HEK293 (cell line): ENCODE results near the gene SHROOM1.
A peak's percentile ranks its signal among the peaks of the same experiment; 100 is the strongest.

Experiments used
- CTCF ChIA-PET: fragments of 350-600 bp; formaldehyde crosslinking; extraction: SDS; loops from one replicate; lab custom pipeline; 2021; ENCODE audit warnings: antibody characterized with exemption; lab: Yijun Ruan, JAX
- POLR2A ChIA-PET: fragments of 300-600 bp; formaldehyde crosslinking; extraction: SDS; loops from one replicate; lab custom pipeline; 2020; ENCODE audit warnings: antibody characterized with exemption, inconsistent platforms; lab: Yijun Ruan, JAX
- H3K27ac ChIP-seq: fragments of 200-500 bp; sonication (Bioruptor generic); 2 replicates; pipeline ENCODE4 v1.5.1; 2014; ENCODE audit warnings: low read depth, low read length, control low read depth, inconsistent platforms; ENCODE audit errors: extremely low read depth
- H3K36me3 ChIP-seq, 2 experiments: fragments of 200-500 bp in 1 of 2; sonication (Bioruptor generic) in 1 of 2; 1 replicate in 1 of 2; 2 replicates in 1 of 2; pipeline ENCODE4 v1.5.1; 2014 to 2017; ENCODE audit warnings: inconsistent platforms in 2 of 2, low read length in 2 of 2; ENCODE audit not compliant: control insufficient read depth in 2 of 2, insufficient read depth in 1 of 2
- H3K4me1 ChIP-seq: fragments of 200-500 bp; sonication (Bioruptor generic); 2 replicates; pipeline ENCODE4 v1.5.1; 2014; ENCODE audit warnings: mild to moderate bottlenecking, low read length, inconsistent platforms; ENCODE audit not compliant: control insufficient read depth, insufficient read depth
- H3K4me3 ChIP-seq: 2 replicates; pipeline ENCODE4 v1.5.1; 2011; ENCODE audit warnings: low read depth, mild to moderate bottlenecking, control low read depth, low read length, moderate library complexity
- H3K9me3 ChIP-seq: fragments of 200-500 bp; sonication (Bioruptor generic); 2 replicates; pipeline ENCODE4 v1.5.1; 2014; ENCODE audit warnings: low read depth, low read length, inconsistent platforms; ENCODE audit not compliant: control insufficient read depth, insufficient read depth
- BCL6B ChIP-seq: fragments of 450-650 bp; formaldehyde crosslinking; IDR thresholded peaks from 2 replicates; pipeline ENCODE4 v1.5.1; 2017; ENCODE audit warnings: missing biosample characterization, missing genetic modification characterization
- EGR2 ChIP-seq: fragments of 450-650 bp; formaldehyde crosslinking; IDR thresholded peaks from 2 replicates; pipeline ENCODE4 v1.5.1; 2016; ENCODE audit warnings: low read depth, missing biosample characterization, missing genetic modification characterization
- GLIS1 ChIP-seq: fragments of 450-650 bp; formaldehyde crosslinking; IDR thresholded peaks from 2 replicates; pipeline ENCODE4 v1.5.1; 2016; ENCODE audit warnings: missing biosample characterization, missing genetic modification characterization
- HOXC10 ChIP-seq: sonication (generic); formaldehyde crosslinking; IDR thresholded peaks from 2 replicates; pipeline ENCODE4 v1.8.1; 2023; ENCODE audit warnings: mild to moderate bottlenecking, missing genetic modification reagents
- KLF1 ChIP-seq: fragments of 450-650 bp; formaldehyde crosslinking; IDR thresholded peaks from 2 replicates; pipeline ENCODE4 v1.5.1; 2016; ENCODE audit warnings: missing biosample characterization, missing genetic modification characterization
- ZBTB17 ChIP-seq: fragments of 450-650 bp; formaldehyde crosslinking; IDR thresholded peaks from 2 replicates; pipeline ENCODE4 v1.5.1; 2016; ENCODE audit warnings: missing biosample characterization, missing genetic modification characterization
- ZBTB7A ChIP-seq: fragments of 450-650 bp; formaldehyde crosslinking; IDR thresholded peaks from 2 replicates; pipeline ENCODE4 v1.5.1; 2016; ENCODE audit warnings: low read depth, missing biosample characterization, missing genetic modification characterization
- ZIC2 ChIP-seq: fragments of 450-650 bp; formaldehyde crosslinking; IDR thresholded peaks from 2 replicates; pipeline ENCODE4 v1.5.1; 2016; ENCODE audit warnings: missing biosample characterization, missing genetic modification characterization
- ZNF174 ChIP-seq: fragments of 450-650 bp; formaldehyde crosslinking; IDR thresholded peaks from 2 replicates; pipeline ENCODE4 v1.5.0; 2017; ENCODE audit warnings: missing biosample characterization, mild to moderate bottlenecking, missing genetic modification characterization
- ZNF211 ChIP-seq: fragments of 450-650 bp; formaldehyde crosslinking; IDR thresholded peaks from 2 replicates; pipeline ENCODE4 v1.5.1; 2016; ENCODE audit warnings: low read depth, missing biosample characterization, missing genetic modification characterization
- ZNF221 ChIP-seq: fragments of 450-650 bp; formaldehyde crosslinking; IDR thresholded peaks from 2 replicates; pipeline ENCODE4 v1.5.1; 2017; ENCODE audit warnings: missing biosample characterization, missing genetic modification characterization, borderline replicate concordance
- ZNF248 ChIP-seq: fragments of 450-650 bp; formaldehyde crosslinking; IDR thresholded peaks from 2 replicates; pipeline ENCODE4 v1.5.1; 2017; ENCODE audit warnings: missing biosample characterization, missing genetic modification characterization
- ZNF266 ChIP-seq: fragments of 450-650 bp; formaldehyde crosslinking; IDR thresholded peaks from 2 replicates; pipeline ENCODE4 v1.5.1; 2016; ENCODE audit warnings: missing biosample characterization, missing genetic modification characterization, low read depth
- ZNF335 ChIP-seq: fragments of 450-650 bp; formaldehyde crosslinking; conservative IDR thresholded peaks from 2 replicates; pipeline ENCODE4 v1.5.1; 2016; ENCODE audit warnings: missing biosample characterization, missing genetic modification characterization
- ZNF350 ChIP-seq: fragments of 450-650 bp; formaldehyde crosslinking; IDR thresholded peaks from 2 replicates; pipeline ENCODE4 v1.5.0; 2017; ENCODE audit warnings: missing biosample characterization, mild to moderate bottlenecking, missing genetic modification characterization
- ZNF37A ChIP-seq: fragments of 450-650 bp; IDR thresholded peaks from 2 replicates; pipeline ENCODE4 v1.5.1; 2018; ENCODE audit warnings: missing biosample characterization, missing genetic modification characterization
- ZNF398 ChIP-seq: fragments of 450-650 bp; formaldehyde crosslinking; IDR thresholded peaks from 2 replicates; pipeline ENCODE4 v1.5.1; 2017; ENCODE audit warnings: missing biosample characterization, missing genetic modification characterization
- ZNF514 ChIP-seq: fragments of 450-650 bp; formaldehyde crosslinking; IDR thresholded peaks from 2 replicates; pipeline ENCODE4 v1.5.1; 2016; ENCODE audit warnings: missing biosample characterization, missing genetic modification characterization
- ZNF530 ChIP-seq: fragments of 450-650 bp; formaldehyde crosslinking; IDR thresholded peaks from 2 replicates; pipeline ENCODE4 v1.5.1; 2016; ENCODE audit warnings: low read depth, missing biosample characterization, missing genetic modification characterization
- ZNF549 ChIP-seq: fragments of 450-650 bp; IDR thresholded peaks from 2 replicates; pipeline ENCODE4 v1.5.1; 2018; ENCODE audit warnings: missing biosample characterization, missing genetic modification characterization, mild to moderate bottlenecking, inconsistent platforms, moderate library complexity
- ZNF585B ChIP-seq: fragments of 450-650 bp; formaldehyde crosslinking; IDR thresholded peaks from 2 replicates; pipeline ENCODE4 v1.5.1; 2016; ENCODE audit warnings: missing biosample characterization, missing genetic modification characterization
- ZNF645 ChIP-seq: fragments of 450-650 bp; formaldehyde crosslinking; IDR thresholded peaks from 2 replicates; pipeline ENCODE4; 2016; ENCODE audit warnings: missing biosample characterization, missing genetic modification characterization
- ZNF785 ChIP-seq: fragments of 450-650 bp; formaldehyde crosslinking; IDR thresholded peaks from 2 replicates; pipeline ENCODE4 v1.5.1; 2016; ENCODE audit warnings: missing biosample characterization, missing genetic modification characterization
- ZNF837 ChIP-seq: fragments of 450-650 bp; formaldehyde crosslinking; IDR thresholded peaks from 2 replicates; pipeline ENCODE4 v1.5.1; 2016; ENCODE audit warnings: missing biosample characterization, missing genetic modification characterization
- ZSCAN5A ChIP-seq: fragments of 450-650 bp; formaldehyde crosslinking; IDR thresholded peaks from 2 replicates; pipeline ENCODE4 v1.5.1; 2016; ENCODE audit warnings: missing biosample characterization, missing genetic modification characterization
- TF ChIP-seq, protein P1 (sequence below): fragments of 450-650 bp; formaldehyde crosslinking; IDR thresholded peaks from 2 replicates; pipeline ENCODE4 v1.5.1; 2016; ENCODE audit warnings: missing biosample characterization, missing genetic modification characterization, low read depth

SHROOM1 gene

DNA sequence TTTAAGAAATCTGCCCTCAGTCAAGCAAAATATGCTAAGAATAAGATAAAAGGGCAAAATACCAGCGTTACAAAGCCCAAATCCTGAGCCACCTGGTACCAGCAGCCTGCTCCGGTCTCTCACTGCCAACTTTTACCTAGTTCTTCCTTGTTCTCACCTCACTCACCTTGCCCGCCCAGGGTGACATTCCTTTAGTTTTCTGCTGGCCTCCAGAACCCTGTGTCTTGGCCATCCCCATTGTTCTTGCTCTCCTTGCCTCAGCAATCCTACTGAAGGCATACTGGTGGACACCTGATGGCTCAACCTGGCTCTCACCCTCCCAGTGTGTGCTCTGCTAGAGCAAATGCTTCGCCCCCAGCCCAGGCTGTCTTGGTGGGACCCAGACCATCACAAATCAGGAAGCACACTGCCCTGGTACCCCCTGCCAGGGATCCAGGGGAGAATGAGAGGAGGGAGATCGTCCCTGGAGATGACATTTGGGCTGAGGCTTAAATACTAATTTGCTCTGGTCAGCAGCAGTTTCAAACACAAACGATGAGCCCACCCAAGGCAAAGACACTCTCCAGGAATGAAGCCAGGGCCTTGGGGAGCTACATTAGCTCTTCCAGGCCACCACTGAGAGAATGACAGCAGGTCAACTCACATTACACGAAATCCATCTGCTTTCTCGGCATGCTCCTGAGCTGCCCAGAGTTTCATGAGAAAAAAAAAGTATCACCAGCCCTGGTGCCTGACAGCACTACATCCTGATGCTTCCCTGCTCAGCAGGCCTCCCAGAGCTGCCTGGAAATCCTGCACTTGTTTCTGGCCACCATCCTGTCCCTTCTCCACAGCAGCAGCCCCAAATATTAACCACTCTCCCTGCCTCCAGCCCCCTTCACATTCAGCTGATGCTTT is 41.2 kb downstream of the SHROOM1 start:
- H3K9me3 ChIP-seq: no peaks in the 10 kb centered on the region
- TF ChIP-seq ZNF785 (tag by site-specific recombination) (no peak), HOXC10 (CRISPR knock-in tag) (no peak), ZNF514 (tag by site-specific recombination) (no peak), GLIS1 (tag by site-specific recombination) (peak; percentile 93), ZNF549 (no peak), ZNF335 (no peak), ZNF266 (no peak), ZNF837 (tag by site-specific recombination) (no peak), ZNF174 (no peak), ZNF211 (tag by site-specific recombination) (no peak), ZNF398 (tag by site-specific recombination) (no peak), ZIC2 (tag by site-specific recombination) (peak; percentile 98), ZNF530 (tag by site-specific recombination) (no peak), ZNF221 (tag by site-specific recombination) (no peak)
- TF ChIP-seq, all 188 proteins: peak for 2
- H3K4me3 ChIP-seq: no peak overlapping the region
- no peaks in the 10 kb centered on the region for H3K36me3 ChIP-seq
- POLR2A ChIA-PET: interaction anchor here (0.8 kb wide), 1 partner anchor 52 kb away, joined by 3 read pairs; the partner anchor contains the start of gene KIF3A
- no peaks in the 10 kb centered on the region for H3K4me1 ChIP-seq
- H3K27ac ChIP-seq: no peak overlapping the region
- CTCF ChIA-PET: interaction anchor here (0.6 to 0.9 kb wide), 2 partner anchors 31 to 40 kb away, joined by 3 read pairs; no protein-coding TSS in a partner anchor

- CTCF ChIA-PET: no interaction called here
- Histone ChIP-seq H3K4me3 (no peak overlapping the region), H3K27ac (no peak overlapping the region), H3K9me3 (no peaks in the 10 kb centered on the region), H3K4me1 (no peaks in the 10 kb centered on the region), H3K36me3 (no peaks in the 10 kb centered on the region)
- POLR2A ChIA-PET: no interaction called here
- TF ChIP-seq BCL6B (tag by site-specific recombination): no peak
- no peak for TF ChIP-seq EGR2 (tag by site-specific recombination)
- no peak for TF ChIP-seq ZSCAN5A (tag by site-specific recombination)
- TF ChIP-seq ZBTB17 (tag by site-specific recombination): no peak
- TF ChIP-seq ZNF645 (tag by site-specific recombination): no peak
- no peak for TF ChIP-seq ZBTB7A (tag by site-specific recombination)
- no peak for TF ChIP-seq KLF1
- no peak for TF ChIP-seq ZNF585B (tag by site-specific recombination)
- TF ChIP-seq ZNF248: no peak
- TF ChIP-seq, protein P1, sequence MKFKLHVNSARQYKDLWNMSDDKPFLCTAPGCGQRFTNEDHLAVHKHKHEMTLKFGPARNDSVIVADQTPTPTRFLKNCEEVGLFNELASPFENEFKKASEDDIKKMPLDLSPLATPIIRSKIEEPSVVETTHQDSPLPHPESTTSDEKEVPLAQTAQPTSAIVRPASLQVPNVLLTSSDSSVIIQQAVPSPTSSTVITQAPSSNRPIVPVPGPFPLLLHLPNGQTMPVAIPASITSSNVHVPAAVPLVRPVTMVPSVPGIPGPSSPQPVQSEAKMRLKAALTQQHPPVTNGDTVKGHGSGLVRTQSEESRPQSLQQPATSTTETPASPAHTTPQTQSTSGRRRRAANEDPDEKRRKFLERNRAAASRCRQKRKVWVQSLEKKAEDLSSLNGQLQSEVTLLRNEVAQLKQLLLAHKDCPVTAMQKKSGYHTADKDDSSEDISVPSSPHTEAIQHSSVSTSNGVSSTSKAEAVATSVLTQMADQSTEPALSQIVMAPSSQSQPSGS: no peak
- no peak for TF ChIP-seq ZNF37A (tag by site-specific recombination)
- no peak for TF ChIP-seq ZNF350 (tag by site-specific recombination)
These were observed 41.9 kb downstream of the SHROOM1 start for GRCh38 chr5:132788508-132788907.
